Measurements from ENCODE around the gene MOB1A. TPM values are rescaled to one million over a fixed set of nuclear protein-coding genes. Genes with fewer than 3 reads are reported as not detected.

Gene MOB1A
- total RNA-seq, 1 donor, result 122 TPM

DNA sequence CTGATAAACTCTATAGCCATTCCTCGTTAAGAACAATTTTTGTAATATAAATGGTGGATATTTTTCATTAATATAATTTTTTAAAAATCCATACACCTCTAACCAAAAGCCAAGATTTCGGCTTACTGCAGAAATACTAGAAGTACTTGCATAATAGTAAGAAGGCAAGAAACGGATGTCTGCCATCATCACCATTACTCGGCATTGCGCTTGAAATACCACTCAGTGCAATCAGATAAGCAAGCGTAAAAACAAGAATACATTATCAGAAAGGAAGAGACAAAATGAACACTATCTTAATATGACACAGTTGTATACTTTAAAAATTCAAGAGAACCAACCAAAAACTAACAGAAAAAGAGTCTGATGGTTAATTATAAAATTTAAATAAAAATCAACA lies 15.7 kb downstream of the MOB1A start:
- Histone ChIP-seq H3K9me3 (ENCODE audit: low read depth, low read length) (no peaks in the 10 kb centered on the region), H3K36me3 (ENCODE audit: insufficient read depth, low read length) (peaks cover 91% of the 10 kb centered on the region), H3K4me2 (ENCODE audit: insufficient read depth, low read length) (no peak overlapping the region), H4K20me1 (ENCODE audit: insufficient read depth, low read length) (peaks cover 5% of the 10 kb centered on the region), H3K27ac (ENCODE audit: low read depth, low read length) (no peak overlapping the region), H3K27me3 (ENCODE audit: insufficient read depth, low read length) (no peaks in the 10 kb centered on the region), H2AFZ (ENCODE audit: low read length) (no peak overlapping the region), H3K4me3 (ENCODE audit: insufficient read depth, low read length) (no peak overlapping the region), H3K4me1 (ENCODE audit: insufficient read depth, low read length) (no peaks in the 10 kb centered on the region), H3K79me2 (ENCODE audit: insufficient read depth, low read length) (peaks cover 43% of the 10 kb centered on the region)
- TF ChIP-seq, protein P1, sequence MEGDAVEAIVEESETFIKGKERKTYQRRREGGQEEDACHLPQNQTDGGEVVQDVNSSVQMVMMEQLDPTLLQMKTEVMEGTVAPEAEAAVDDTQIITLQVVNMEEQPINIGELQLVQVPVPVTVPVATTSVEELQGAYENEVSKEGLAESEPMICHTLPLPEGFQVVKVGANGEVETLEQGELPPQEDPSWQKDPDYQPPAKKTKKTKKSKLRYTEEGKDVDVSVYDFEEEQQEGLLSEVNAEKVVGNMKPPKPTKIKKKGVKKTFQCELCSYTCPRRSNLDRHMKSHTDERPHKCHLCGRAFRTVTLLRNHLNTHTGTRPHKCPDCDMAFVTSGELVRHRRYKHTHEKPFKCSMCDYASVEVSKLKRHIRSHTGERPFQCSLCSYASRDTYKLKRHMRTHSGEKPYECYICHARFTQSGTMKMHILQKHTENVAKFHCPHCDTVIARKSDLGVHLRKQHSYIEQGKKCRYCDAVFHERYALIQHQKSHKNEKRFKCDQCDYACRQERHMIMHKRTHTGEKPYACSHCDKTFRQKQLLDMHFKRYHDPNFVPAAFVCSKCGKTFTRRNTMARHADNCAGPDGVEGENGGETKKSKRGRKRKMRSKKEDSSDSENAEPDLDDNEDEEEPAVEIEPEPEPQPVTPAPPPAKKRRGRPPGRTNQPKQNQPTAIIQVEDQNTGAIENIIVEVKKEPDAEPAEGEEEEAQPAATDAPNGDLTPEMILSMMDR (IDR thresholded peaks at IDR 0.05; ENCODE audit: extremely low read depth, low read depth, low read length), result no peak
- DNase-seq (ENCODE audit: insufficient read length, low spot score, missing footprints), result no peak

DNA sequence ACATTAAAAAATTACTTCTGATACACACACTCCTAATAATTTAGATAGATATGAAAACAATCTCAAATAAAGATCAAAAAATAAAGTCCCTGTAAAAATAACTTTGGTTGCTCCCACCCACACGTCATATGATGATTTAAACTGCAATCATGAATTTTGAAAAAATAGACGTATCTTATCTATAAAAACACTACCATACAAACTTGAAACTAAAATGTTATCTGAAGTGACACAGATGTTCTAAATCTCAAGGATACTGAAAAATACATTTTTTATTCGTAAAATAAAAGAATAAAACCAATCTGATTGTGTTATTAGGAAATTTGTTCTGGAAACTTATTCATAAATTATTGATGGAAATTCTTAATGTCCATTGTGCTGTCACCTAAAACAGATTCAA lies 22.8 kb downstream of the MOB1A start:
- peaks cover 68% of the 10 kb centered on the region for H3K36me3 ChIP-seq (ENCODE audit: insufficient read depth, low read length)
- H3K27ac ChIP-seq (ENCODE audit: low read depth, low read length), result no peak overlapping the region
- H3K4me2 ChIP-seq (ENCODE audit: insufficient read depth, low read length), result no peak overlapping the region
- H3K27me3 ChIP-seq (ENCODE audit: insufficient read depth, low read length), result no peaks in the 10 kb centered on the region
- no peaks in the 10 kb centered on the region for H3K4me1 ChIP-seq (ENCODE audit: insufficient read depth, low read length)
- no peaks in the 10 kb centered on the region for H3K9me3 ChIP-seq (ENCODE audit: low read depth, low read length)
- H3K4me3 ChIP-seq (ENCODE audit: insufficient read depth, low read length), result no peak overlapping the region
- TF ChIP-seq, protein P1 (IDR thresholded peaks at IDR 0.05; ENCODE audit: extremely low read depth, low read depth, low read length), result no peak
- no peak overlapping the region for H2AFZ ChIP-seq (ENCODE audit: low read length)
- DNase-seq (ENCODE audit: insufficient read length, low spot score, missing footprints), result no peak
- H4K20me1 ChIP-seq (ENCODE audit: insufficient read depth, low read length), result peaks cover 5% of the 10 kb centered on the region
- H3K79me2 ChIP-seq (ENCODE audit: insufficient read depth, low read length), result peaks cover 9% of the 10 kb centered on the region

DNA sequence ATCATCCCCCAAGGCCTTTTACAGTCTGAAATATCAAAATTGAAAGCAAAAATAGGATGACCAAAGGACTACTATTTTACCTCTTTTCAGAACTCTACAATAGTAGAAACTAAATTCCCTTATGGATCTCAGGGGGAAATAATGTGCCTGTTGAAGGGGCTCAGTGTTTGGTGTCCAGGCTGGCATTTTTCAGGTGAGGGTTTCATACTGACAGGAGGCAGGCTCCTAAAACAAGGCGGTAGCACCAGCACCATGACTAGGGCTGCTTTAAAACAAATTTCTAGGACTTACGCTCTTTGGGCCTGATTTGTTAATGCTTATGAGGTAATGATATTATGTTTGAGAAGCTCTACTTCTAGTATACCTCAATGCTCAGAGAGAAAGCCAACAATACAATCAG lies 25.7 kb downstream of the MOB1A start:
- H3K36me3 ChIP-seq (ENCODE audit: insufficient read depth, low read length), result peaks cover 44% of the 10 kb centered on the region
- DNase-seq (ENCODE audit: insufficient read length, low spot score, missing footprints), result no peak
- no peak overlapping the region for H3K27ac ChIP-seq (ENCODE audit: low read depth, low read length)
- H2AFZ ChIP-seq (ENCODE audit: low read length), result no peak overlapping the region
- H3K79me2 ChIP-seq (ENCODE audit: insufficient read depth, low read length), result peaks cover 2% of the 10 kb centered on the region
- H3K9me3 ChIP-seq (ENCODE audit: low read depth, low read length), result no peaks in the 10 kb centered on the region
- H3K4me1 ChIP-seq (ENCODE audit: insufficient read depth, low read length), result peaks cover 8% of the 10 kb centered on the region
- H4K20me1 ChIP-seq (ENCODE audit: insufficient read depth, low read length), result peaks cover 3% of the 10 kb centered on the region
- no peak overlapping the region for H3K4me2 ChIP-seq (ENCODE audit: insufficient read depth, low read length)
- TF ChIP-seq, protein P1 (IDR thresholded peaks at IDR 0.05; ENCODE audit: extremely low read depth, low read depth, low read length), result no peak
- no peaks in the 10 kb centered on the region for H3K27me3 ChIP-seq (ENCODE audit: insufficient read depth, low read length)
- H3K4me3 ChIP-seq (ENCODE audit: insufficient read depth, low read length), result no peak overlapping the region

DNA sequence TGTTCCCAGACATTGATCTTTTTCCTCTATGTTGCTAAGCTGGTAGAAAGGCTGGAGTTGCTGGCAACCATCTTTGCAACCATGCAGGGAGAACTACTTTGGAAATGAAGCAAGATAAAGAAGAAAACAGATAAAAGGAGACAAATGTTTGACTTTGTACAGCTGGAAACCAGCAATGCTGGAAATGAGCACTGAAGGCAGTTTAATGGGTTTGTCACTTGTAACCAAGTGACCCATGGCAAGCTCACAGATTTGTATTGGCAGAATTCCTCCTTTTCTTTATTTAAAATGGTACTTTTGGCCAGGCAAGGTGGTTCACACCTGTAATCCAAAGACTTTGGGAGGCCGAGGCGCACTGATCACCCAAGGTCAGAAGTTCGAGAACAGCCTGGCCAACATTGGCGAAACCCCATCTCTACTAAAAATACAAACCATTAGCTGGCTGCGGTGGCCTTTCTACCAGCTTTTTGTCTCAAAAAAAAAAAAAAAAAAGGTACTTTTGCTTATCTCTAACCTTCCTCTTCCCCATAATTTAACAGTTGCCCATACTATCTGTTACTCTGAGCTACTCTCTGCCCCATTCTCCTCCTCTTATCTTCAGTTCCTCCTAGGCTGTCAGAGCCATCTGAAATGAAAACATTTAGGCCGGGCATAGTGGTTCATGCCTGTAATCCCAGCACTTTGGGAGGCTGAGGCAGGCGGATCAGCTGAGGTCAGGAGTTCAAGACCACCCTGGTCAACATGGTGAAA lies 28.9 kb downstream of the MOB1A start:
- Histone ChIP-seq H3K79me2 (ENCODE audit: insufficient read depth, low read length) (peaks cover 13% of the 10 kb centered on the region), H3K4me3 (ENCODE audit: insufficient read depth, low read length) (no peak overlapping the region), H3K4me2 (ENCODE audit: insufficient read depth, low read length) (no peak overlapping the region), H3K27me3 (ENCODE audit: insufficient read depth, low read length) (no peaks in the 10 kb centered on the region), H3K9me3 (ENCODE audit: low read depth, low read length) (no peaks in the 10 kb centered on the region), H2AFZ (ENCODE audit: low read length) (no peak overlapping the region), H3K27ac (ENCODE audit: low read depth, low read length) (no peak overlapping the region), H3K36me3 (ENCODE audit: insufficient read depth, low read length) (peaks cover 18% of the 10 kb centered on the region), H4K20me1 (ENCODE audit: insufficient read depth, low read length) (no peaks in the 10 kb centered on the region), H3K4me1 (ENCODE audit: insufficient read depth, low read length) (peaks cover 13% of the 10 kb centered on the region)
- DNase-seq (ENCODE audit: insufficient read length, low spot score, missing footprints), result no peak
- TF ChIP-seq, protein P1 (IDR thresholded peaks at IDR 0.05; ENCODE audit: extremely low read depth, low read depth, low read length), result no peak

Data from osteoblast (primary cell).